ENCODE data around the gene SRD5A1. TPM values are rescaled to one million over a fixed set of nuclear protein-coding genes. Genes with fewer than 3 reads are reported as not detected.

Gene SRD5A1
- total and polyA plus RNA-seq, 2 of the 8 experiments (the other 6 are each of a cell fraction or from before 2014, with no cell fraction given): 34.7 to 42.4 TPM

- TF ChIP-seq JUN (IDR thresholded peaks at IDR 0.05; ENCODE audit: low read depth, low read length) (no peak), CBX5 (IDR thresholded peaks at IDR 0.05; ENCODE audit: low read depth, low read length) (no peak)
Observed at GRCh38 chr5:6608016-6608415, 25.2 kb upstream of the SRD5A1 start (continued).

All from H1 (cell line).